ENCODE data around the gene SETD1B. TPM values are rescaled to one million over a fixed set of nuclear protein-coding genes. Genes with fewer than 3 reads are reported as not detected.

Gene SETD1B
- polyA plus RNA-seq, 3 donors, result 16.6 to 20.5 (median 17.9) TPM

GRCh38 chr12:121807642-121808347, 4.0 kb downstream of the SETD1B start:
- DNase-seq, result no peak

DNA sequence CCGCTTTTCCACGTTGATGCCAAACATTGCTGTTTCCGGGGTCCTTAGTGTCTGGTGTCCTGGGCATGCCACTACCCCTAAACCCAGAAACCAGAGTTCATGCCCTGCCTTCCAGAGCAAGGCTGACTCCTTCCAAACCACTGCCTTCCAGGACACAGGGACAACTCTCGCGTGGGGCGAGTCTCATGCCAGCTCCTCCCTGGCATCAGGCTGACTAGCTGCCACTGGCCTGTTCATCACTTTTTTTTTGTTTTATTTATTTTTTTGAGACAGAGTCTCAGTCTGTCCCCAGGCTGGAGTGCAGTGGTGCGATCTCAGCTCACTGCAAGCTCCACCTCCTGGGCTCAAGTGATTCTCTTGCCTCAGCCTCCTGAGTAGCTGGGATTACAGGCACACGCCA, 4.8 kb downstream of the SETD1B start:
- no peak for DNase-seq

DNA sequence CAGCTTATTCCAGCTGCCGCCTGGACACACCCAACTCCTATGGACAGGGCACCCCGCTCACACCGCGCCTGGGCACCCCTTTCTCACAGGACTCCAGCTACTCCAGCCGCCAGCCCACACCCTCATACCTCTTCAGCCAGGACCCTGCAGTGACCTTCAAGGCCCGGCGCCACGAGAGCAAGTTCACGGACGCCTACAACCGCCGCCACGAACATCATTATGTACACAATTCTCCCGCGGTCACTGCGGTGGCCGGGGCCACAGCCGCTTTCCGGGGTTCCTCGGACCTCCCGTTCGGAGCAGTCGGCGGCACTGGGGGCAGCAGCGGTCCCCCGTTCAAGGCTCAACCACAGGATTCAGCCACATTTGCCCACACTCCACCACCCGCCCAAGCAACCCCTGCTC, 5.9 kb downstream of the SETD1B start:
- DNase-seq, result no peak

DNA sequence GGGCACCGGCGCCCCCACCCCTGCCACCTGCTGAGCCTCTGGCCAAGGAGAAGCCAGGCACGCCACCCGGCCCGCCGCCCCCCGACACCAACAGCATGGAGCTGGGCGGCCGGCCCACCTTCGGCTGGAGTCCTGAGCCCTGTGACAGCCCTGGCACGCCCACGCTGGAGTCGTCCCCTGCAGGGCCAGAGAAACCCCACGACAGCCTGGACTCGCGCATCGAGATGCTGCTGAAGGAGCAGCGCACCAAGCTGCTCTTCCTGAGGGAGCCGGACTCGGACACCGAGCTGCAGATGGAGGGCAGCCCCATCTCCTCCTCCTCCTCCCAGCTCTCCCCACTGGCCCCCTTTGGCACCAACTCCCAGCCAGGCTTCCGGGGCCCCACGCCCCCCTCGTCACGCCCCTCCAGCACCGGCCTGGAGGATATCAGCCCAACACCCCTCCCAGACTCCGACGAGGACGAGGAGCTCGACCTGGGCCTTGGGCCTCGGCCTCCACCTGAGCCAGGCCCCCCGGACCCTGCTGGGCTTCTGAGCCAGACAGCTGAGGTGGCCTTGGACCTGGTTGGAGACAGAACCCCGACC, 6.5 kb downstream of the SETD1B start:
- DNase-seq, result no peak

GRCh38 chr12:121810833-121811433, 7.1 kb downstream of the SETD1B start:
- DNase-seq, result no peak

GRCh38 chr12:121811434-121812319, 7.9 kb downstream of the SETD1B start:
- no peak for DNase-seq

GRCh38 chr12:121812320-121812871, 8.6 kb downstream of the SETD1B start:
- DNase-seq, result no peak

DNA sequence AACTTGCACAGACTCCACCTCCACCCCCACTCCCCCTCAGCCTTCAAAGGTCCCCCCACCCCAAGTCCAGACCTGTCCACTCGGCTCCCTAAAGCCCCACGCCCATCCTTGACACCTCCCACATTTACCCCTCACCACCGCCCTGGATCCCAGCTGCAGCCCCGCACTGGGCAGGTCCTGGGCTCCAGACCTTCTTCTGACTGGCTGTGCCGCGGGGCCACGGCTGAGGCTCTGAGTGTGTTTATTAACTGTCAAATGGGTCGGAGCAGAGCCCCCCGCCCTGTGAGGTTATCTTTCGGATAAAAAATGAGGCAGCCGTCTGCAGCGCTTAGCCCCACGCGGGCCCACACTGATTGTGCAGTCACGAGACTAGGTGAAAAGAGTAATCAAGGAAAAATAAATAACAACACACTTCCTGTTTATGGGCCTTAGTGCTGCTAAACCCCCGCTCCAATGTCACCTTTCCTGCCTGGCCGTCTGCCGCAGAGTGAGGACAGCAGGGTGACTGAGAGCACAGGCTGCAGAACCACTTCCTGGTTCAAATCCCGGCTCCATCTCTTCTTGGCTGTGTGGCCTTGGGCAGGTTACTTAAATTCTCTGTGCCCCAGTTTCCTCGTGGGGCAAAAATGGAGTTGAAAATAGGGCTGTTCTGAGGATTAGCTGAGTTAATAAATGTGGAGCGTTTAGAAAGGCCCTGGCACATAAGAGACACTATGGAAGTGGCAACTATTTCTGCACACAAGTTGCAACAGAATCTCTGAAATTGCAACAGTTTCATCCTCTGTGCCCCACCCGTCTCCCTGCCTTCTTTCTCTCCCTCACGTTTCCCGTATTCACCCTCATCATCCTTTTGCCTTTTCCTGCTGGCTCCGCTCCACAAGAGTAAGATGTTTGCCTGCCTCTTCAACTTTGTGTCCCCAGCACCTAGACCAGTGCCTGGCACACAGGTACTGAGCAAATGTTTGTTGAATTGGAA, 9.4 kb downstream of the SETD1B start:
- no peak for DNase-seq

DNA sequence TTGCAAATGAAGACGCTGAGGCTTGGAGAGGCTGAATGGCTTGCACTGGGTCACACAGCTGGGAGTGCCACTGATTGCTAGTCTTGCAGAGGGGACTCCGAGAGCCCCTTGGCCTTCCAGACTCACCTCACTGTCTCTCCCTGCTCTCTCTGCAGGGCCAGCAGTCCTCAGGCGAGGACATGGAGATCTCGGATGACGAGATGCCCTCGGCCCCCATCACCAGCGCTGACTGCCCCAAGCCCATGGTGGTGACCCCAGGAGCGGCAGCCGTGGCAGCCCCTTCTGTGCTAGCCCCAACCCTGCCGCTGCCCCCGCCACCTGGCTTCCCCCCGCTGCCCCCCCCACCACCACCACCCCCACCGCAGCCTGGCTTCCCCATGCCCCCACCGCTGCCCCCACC, 10.1 kb downstream of the SETD1B start:
- DNase-seq, result no peak

DNA sequence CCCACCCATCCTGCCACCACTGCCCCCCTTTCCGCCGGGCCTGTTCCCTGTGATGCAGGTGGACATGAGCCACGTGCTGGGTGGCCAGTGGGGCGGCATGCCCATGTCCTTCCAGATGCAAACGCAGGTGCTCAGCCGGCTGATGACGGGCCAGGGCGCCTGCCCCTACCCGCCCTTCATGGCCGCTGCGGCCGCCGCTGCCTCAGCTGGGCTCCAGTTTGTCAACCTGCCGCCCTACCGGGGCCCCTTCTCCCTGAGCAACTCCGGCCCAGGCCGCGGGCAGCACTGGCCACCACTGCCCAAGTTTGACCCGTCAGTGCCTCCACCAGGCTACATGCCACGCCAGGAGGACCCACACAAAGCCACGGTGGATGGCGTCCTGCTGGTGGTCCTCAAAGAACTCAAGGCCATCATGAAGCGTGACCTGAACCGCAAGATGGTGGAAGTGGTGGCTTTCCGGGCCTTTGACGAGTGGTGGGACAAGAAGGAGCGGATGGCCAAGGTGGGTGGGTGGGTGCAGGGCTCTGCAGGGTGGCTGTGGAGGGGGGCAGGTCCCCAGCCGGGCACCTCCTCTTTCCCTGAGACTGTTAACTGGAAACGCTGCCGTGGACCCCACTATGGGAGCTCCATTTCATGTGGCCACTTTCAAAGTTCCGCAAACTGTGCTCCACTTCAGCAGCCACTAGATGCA, 10.8 kb downstream of the SETD1B start:
- no peak for DNase-seq

DNA sequence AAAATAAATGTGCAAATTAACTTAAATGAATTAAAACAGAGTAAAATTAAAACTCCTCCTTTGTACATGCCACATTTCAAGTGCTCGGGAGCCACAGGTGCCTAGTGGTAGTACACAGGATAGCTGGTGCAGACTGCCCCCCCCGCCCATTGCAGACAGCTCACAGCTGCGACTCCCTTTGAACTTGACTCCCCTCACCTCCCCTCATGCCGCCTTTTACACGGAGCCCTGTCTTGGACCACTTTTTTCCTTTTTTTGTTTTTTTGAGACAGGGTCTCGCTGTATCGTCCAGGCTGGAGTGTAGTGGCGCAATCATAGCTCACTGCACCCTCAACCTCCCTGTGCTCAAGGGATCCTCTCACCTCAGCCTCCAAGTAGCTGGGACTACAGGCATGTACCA, 11.5 kb downstream of the SETD1B start:
- DNase-seq, result no peak

DNA sequence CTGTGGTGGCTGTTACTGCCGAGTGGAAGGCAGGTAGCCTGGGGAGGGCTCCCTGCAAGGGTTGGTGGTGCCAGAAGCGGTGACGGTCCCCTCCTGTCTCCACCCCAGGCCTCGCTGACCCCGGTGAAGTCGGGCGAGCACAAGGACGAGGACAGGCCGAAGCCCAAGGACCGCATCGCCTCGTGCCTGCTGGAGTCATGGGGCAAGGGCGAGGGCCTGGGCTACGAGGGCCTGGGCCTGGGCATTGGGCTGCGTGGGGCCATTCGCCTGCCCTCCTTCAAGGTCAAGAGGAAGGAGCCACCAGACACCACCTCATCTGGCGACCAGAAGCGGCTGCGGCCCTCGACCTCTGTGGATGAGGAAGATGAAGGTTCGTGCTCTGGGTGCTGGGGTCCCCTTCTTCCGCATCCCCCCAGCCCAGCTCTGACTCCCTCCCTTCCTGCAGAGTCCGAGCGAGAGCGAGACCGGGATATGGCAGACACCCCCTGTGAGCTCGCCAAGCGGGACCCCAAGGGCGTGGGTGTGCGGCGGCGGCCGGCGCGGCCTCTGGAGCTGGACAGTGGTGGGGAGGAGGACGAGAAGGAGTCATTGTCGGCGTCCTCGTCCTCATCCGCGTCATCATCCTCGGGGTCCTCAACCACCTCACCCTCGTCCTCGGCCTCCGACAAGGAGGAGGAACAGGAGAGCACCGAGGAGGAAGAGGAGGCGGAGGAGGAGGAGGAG, 13.3 kb downstream of the SETD1B start:
- DNase-seq, result no peak

DNA sequence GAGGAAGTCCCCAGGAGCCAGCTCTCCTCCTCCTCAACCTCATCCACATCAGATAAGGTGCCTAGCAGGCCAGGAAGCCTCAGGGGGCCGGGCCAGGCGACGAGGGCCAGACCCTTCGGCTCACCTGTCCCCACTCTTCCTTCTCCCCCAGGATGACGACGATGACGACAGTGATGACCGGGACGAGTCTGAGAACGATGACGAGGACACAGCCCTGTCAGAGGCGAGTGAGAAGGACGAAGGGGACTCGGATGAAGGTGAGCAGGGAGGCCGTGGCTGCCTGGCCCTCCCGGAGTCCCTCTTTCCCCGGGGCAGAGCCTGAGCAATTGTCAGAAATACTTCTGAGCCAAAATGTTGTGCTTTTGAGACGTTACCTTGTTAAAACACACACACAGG, 13.8 kb downstream of the SETD1B start:
- DNase-seq, result no peak

- DNase-seq, result no peak
Observed at GRCh38 chr12:121819212-121819949, 15.6 kb downstream of the SETD1B start.

DNA sequence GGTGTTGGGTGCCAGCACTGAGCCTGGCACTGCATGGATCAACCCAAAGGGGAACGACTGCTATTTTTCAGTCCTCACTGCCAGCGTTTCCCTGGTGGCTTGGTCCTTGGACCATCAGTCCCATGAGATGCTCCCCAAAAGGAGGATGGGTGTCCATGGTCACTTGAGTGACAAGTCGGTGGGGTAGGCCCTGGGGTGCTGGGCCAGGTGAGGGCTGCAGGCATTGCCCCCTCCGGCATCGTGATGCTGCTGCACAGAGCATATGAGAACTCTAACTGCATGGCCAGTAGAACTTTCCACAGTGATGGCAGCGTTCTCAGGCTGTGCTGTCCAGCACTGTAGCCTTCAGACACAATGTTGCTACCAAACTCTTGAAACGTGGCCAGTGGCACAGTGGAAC, 16.2 kb downstream of the SETD1B start:
- no peak for DNase-seq

- DNase-seq, result no peak
Observed at GRCh38 chr12:121822393-121823100, 18.7 kb downstream of the SETD1B start.

DNA sequence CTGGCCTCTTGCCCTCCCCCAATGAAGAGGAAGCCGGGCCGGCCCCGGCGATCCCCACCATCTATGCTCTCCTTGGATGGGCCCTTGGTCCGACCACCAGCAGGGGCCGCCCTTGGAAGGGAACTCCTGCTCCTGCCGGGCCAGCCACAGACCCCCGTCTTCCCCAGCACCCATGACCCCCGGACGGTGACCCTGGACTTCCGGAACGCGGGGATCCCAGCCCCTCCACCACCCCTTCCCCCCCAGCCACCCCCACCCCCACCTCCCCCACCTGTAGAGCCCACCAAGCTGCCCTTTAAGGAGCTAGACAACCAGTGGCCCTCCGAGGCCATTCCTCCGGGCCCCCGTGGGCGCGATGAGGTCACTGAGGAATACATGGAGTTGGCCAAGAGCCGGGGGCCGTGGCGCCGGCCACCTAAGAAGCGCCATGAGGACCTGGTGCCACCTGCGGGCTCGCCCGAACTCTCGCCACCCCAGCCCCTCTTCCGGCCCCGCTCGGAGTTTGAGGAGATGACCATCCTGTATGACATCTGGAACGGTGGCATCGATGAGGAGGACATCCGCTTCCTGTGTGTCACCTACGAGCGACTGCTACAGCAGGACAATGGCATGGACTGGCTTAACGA, 19.4 kb downstream of the SETD1B start:
- no peak for DNase-seq

GRCh38 chr12:121823727-121824115, 19.9 kb downstream of the SETD1B start:
- no peak for DNase-seq

Measured in renal pelvis (tissue), 4 donors.